ENCODE measurements around the gene MTG2. TPM values are rescaled to one million over a fixed set of nuclear protein-coding genes. Genes with fewer than 3 reads are reported as not detected.

MTG2 gene
- total and polyA plus RNA-seq, 2 of the 8 experiments (the other 6 are each of a cell fraction or from before 2014, with no cell fraction given): 14.4 to 22.8 TPM

GRCh38 chr20:62202083-62202395, 19.2 kb downstream of the MTG2 start:
- no peak overlapping the region for H4K8ac ChIP-seq (ENCODE audit: extremely low read depth, insufficient read depth, low read length)
- H2BK12ac ChIP-seq (ENCODE audit: low read depth, low read length): no peak overlapping the region
- no peak overlapping the region for H2BK20ac ChIP-seq (ENCODE audit: low read length)
- H2AFZ ChIP-seq (ENCODE audit: low read length): no peak overlapping the region
- H3K79me2 ChIP-seq (ENCODE audit: control insufficient read depth in 1 of 2, insufficient read depth in 2 of 2, low read length in 2 of 2): no peaks in the 10 kb centered on the region
- no peak overlapping the region for H3K14ac ChIP-seq (ENCODE audit: insufficient read length)
- no peaks in the 10 kb centered on the region for H3K79me1 ChIP-seq (ENCODE audit: low read depth, low read length)
- H2BK120ac ChIP-seq (replicated peaks; ENCODE audit: low read depth, low read length): no peak overlapping the region
- no peak overlapping the region for H4K5ac ChIP-seq (ENCODE audit: insufficient read length, low read depth, low read length)
- H3K27me3 ChIP-seq (replicated peaks in 1 of 4; ENCODE audit: control insufficient read depth in 3 of 4, extremely low read depth in 1 of 4, insufficient read depth in 3 of 4, low read length in 3 of 4): no peaks in the 10 kb centered on the region
- no peak overlapping the region for H3K9ac ChIP-seq (replicated peaks in 1 of 4; ENCODE audit: extremely low read depth in 1 of 4, low read depth in 3 of 4, low read length in 3 of 4)
- POLR2A ChIA-PET (ENCODE audit: partially characterized antibody): no interaction called here
- no peak overlapping the region for H4K91ac ChIP-seq (replicated peaks; ENCODE audit: insufficient read length, low read length)
- H2AK5ac ChIP-seq (ENCODE audit: low read depth, low read length): no peak overlapping the region
- no peak overlapping the region for H2BK15ac ChIP-seq (ENCODE audit: low read length)
- H3K18ac ChIP-seq (ENCODE audit: extremely low read depth, low read length): no peak overlapping the region
- H3K4ac ChIP-seq (replicated peaks; ENCODE audit: insufficient read length, low read depth, low read length): no peak overlapping the region
- no peaks in the 10 kb centered on the region for H3K23me2 ChIP-seq (ENCODE audit: low read depth, low read length)
- H3K4me2 ChIP-seq (ENCODE audit: insufficient read depth in 1 of 2, low read depth in 2 of 2, low read length in 2 of 2): no peak overlapping the region
- no peaks in the 10 kb centered on the region for H3K9me3 ChIP-seq (ENCODE audit: insufficient read depth in 2 of 2, low read depth in 1 of 2, low read length in 1 of 2)
- DNase-seq (ENCODE audit: low read depth in 1 of 2, low spot score in 2 of 2) (no peak), FAIRE-seq (no peak)
- H3K4me1 ChIP-seq (replicated peaks in 1 of 4; ENCODE audit: control insufficient read depth in 3 of 4, insufficient read depth in 4 of 4, low read length in 3 of 4): no peaks in the 10 kb centered on the region
- no peaks in the 10 kb centered on the region for H4K20me1 ChIP-seq (replicated peaks in 1 of 2; ENCODE audit: control insufficient read depth in 1 of 2, insufficient read depth in 2 of 2, low read length in 2 of 2)
- H3K36me3 ChIP-seq (ENCODE audit: control insufficient read depth in 2 of 4, insufficient read depth in 4 of 4, low read length in 3 of 4): peaks cover 0 to 23% (median 10%) of the 10 kb centered on the region in 4 experiments; a peak in 7 of 8 replicates
- WGBS, 2 experiments (ENCODE audit: extremely low coverage in 1 of 2, insufficient coverage in 1 of 2, insufficient read length in 1 of 2, insufficient replicate concordance in 2 of 2, low coverage in 1 of 2, low lambda C conversion rate in 2 of 2, missing lambda C conversion rate in 1 of 2): 86% methylated on average over 4 of the region's 5 CpGs; no CpG with 5 or more reads in 1 of the 2 experiments
- H2BK5ac ChIP-seq (ENCODE audit: low read depth, low read length): no peak overlapping the region
- CTCF ChIA-PET (ENCODE audit: partially characterized antibody): interaction anchor here (1.5 kb wide), 1 partner anchor 61 kb away, joined by 5 read pairs; no protein-coding TSS in a partner anchor
- no peak overlapping the region for H3K27ac ChIP-seq (ENCODE audit: low read depth, low read length)
- no peak overlapping the region for H3K56ac ChIP-seq (replicated peaks; ENCODE audit: insufficient read length, low read depth, low read length)
- no peak overlapping the region for H3K23ac ChIP-seq (ENCODE audit: insufficient read length)
- H3K4me3 ChIP-seq (ENCODE audit: extremely low read depth in 1 of 4, insufficient read depth in 2 of 4, low read depth in 3 of 4, low read length in 4 of 4): no peak overlapping the region
- TF ChIP-seq MAFK (IDR thresholded peaks at IDR 0.05; ENCODE audit: low read depth, low read length) (no peak), SP1 (IDR thresholded peaks at IDR 0.05; ENCODE audit: low read depth, low read length) (no peak), EZH2 (IDR thresholded peaks at IDR 0.05; ENCODE audit: low read depth, low read length, severe bottlenecking) (no peak), HDAC2 (IDR thresholded peaks at IDR 0.05; ENCODE audit: borderline replicate concordance in 1 of 2, low read depth in 2 of 2, low read length in 2 of 2) (no peak), CBX5 (IDR thresholded peaks at IDR 0.05; ENCODE audit: low read depth, low read length) (no peak), TCF12 (IDR thresholded peaks at IDR 0.05; ENCODE audit: low read depth, low read length) (no peak), ATF2 (IDR thresholded peaks at IDR 0.05; ENCODE audit: low read length) (no peak), CREB1 (IDR thresholded peaks at IDR 0.05) (no peak), SP2 (IDR thresholded peaks at IDR 0.05; ENCODE audit: low read length) (no peak), JUND (IDR thresholded peaks at IDR 0.05; ENCODE audit: low read length) (no peak), RFX5 (IDR thresholded peaks at IDR 0.05; ENCODE audit: borderline replicate concordance, low read depth, low read length) (no peak), FOSL1 (IDR thresholded peaks at IDR 0.05; ENCODE audit: insufficient read depth, low read depth, low read length) (no peak), PHF8 (conservative IDR thresholded peaks at IDR 0.05; ENCODE audit: low read depth, low read length) (no peak), TEAD4 (IDR thresholded peaks at IDR 0.05; ENCODE audit: low read depth, low read length) (no peak)
